HL-60 (cell line): ENCODE measurements around the gene EGFR.

Experiments
- CTCF ChIP-seq: IDR thresholded peaks from one replicate; pipeline ENCODE4 v1.5.1; 2011; ENCODE audit warnings: low read length, control low read depth, inconsistent platforms; ENCODE audit not compliant: insufficient read depth
- GABPA ChIP-seq: IDR thresholded peaks from 2 replicates; pipeline ENCODE4 v1.6.1; 2012; ENCODE audit warnings: low read depth
- REST ChIP-seq: IDR thresholded peaks from 2 replicates; pipeline ENCODE4 v1.6.1; 2012; ENCODE audit warnings: low read depth; ENCODE audit not compliant: insufficient replicate concordance

- TF ChIP-seq REST (no peak), GABPA (no peak), CTCF (peak; percentile 50)
These were observed 237.0 kb downstream of the EGFR start for GRCh38 chr7:55255496-55256445.
